Colonic mucosa (tissue), 4 donors: ENCODE data around the gene PDZRN3. TPM values are rescaled to one million over a fixed set of nuclear protein-coding genes. Genes with fewer than 3 reads are reported as not detected.
A peak's percentile ranks its signal among the peaks of the same experiment; 100 is the strongest.

Source experiments
- DNase-seq: peaks from one replicate; pipeline ENCODE4 v3.0.0-alpha.2; 2020
- H3K27ac ChIP-seq: fragments of 200-600 bp; one replicate; pipeline ENCODE4 v1.8.0; 2021
- H3K27me3 ChIP-seq: fragments of 200-600 bp; one replicate; pipeline ENCODE4 v1.8.0; 2021
- H3K36me3 ChIP-seq: fragments of 200-600 bp; one replicate; pipeline ENCODE4 v1.8.0; 2021
- H3K4me1 ChIP-seq: fragments of 200-600 bp; one replicate; pipeline ENCODE4 v1.8.0; 2021; ENCODE audit warnings: mild to moderate bottlenecking
- H3K4me3 ChIP-seq: fragments of 200-600 bp; one replicate; pipeline ENCODE4 v1.8.0; 2021
- H3K9ac ChIP-seq, 2 donors: one replicate each; pipeline ENCODE4 v1.7.0; 2013; ENCODE audit warnings: control low read depth in 2 of 2, low read depth in 2 of 2, low read length in 2 of 2
- H3K9me3 ChIP-seq: fragments of 200-600 bp; one replicate; pipeline ENCODE4 v1.8.0; 2021
- CTCF ChIP-seq: fragments of 200-600 bp; IDR thresholded peaks from one replicate; pipeline ENCODE4 v1.8.0; 2022; ENCODE audit warnings: antibody characterized with exemption, mild to moderate bottlenecking
- intact Hi-C: fragments of 100-400 bp; cut with DNase I; formaldehyde crosslinking; loops from one replicate; pipeline ENCODE4 v1.14.1; 2022
- total RNA-seq, 2 donors: library from RNA; stranded (reverse); fragmentation: NEBNext Ultra II Directional in 1 of 2; extraction: Animal tissue kit (Norgen Biotek cat#: 25700) in 1 of 2; gene quantifications; one replicate each; pipeline ENCODE4 v1.2.1, GENCODE V29; 2021
- donor health status: healthy.
- donor health status: DM: no; HTN: no; CAD: no.
- donor health status: DM: no; HTN: no; CAD: no.

The PDZRN3 gene
- total RNA-seq, 2 donors from 2014 or later = 13.6 to 19.1 TPM

GRCh38 chr3:73381551-73381950, 243.2 kb downstream of the PDZRN3 start:
- DNase-seq = no peak
- Histone ChIP-seq H3K36me3 (no peaks in the 10 kb centered on the region), H3K27ac (no peak overlapping the region), H3K9me3 (no peaks in the 10 kb centered on the region), H3K4me3 (no peak overlapping the region), H3K27me3 (no peaks in the 10 kb centered on the region), H3K4me1 (no peaks in the 10 kb centered on the region), H3K9ac (no peak overlapping the region)
- intact Hi-C loops = no loop called here
- no peak for TF ChIP-seq CTCF

- H3K27me3 ChIP-seq = no peaks in the 10 kb centered on the region
- no peak overlapping the region for H3K27ac ChIP-seq
- no peak overlapping the region for H3K4me3 ChIP-seq
- TF ChIP-seq CTCF = no peak
- no peaks in the 10 kb centered on the region for H3K9me3 ChIP-seq
- no peak overlapping the region for H3K9ac ChIP-seq
- H3K4me1 ChIP-seq = no peaks in the 10 kb centered on the region
- H3K36me3 ChIP-seq = no peaks in the 10 kb centered on the region
- DNase-seq = no peak
- intact Hi-C loops = no loop called here
Observed at GRCh38 chr3:73380735-73381532, 243.8 kb downstream of the PDZRN3 start.

- Histone ChIP-seq H3K27ac (no peak overlapping the region), H3K9me3 (no peaks in the 10 kb centered on the region), H3K4me1 (no peaks in the 10 kb centered on the region), H3K27me3 (no peaks in the 10 kb centered on the region), H3K36me3 (no peaks in the 10 kb centered on the region), H3K9ac (no peak overlapping the region), H3K4me3 (no peak overlapping the region)
- no peak for DNase-seq
- TF ChIP-seq CTCF = no peak
- intact Hi-C loops = no loop called here
Observed at GRCh38 chr3:73379465-73379864, 245.3 kb downstream of the PDZRN3 start.

- H3K36me3 ChIP-seq = no peaks in the 10 kb centered on the region
- TF ChIP-seq CTCF = no peak
- H3K27ac ChIP-seq = no peak overlapping the region
- H3K27me3 ChIP-seq = no peaks in the 10 kb centered on the region
- H3K4me3 ChIP-seq = no peak overlapping the region
- intact Hi-C loops = no loop called here
- H3K9ac ChIP-seq = no peak overlapping the region
- H3K4me1 ChIP-seq = no peaks in the 10 kb centered on the region
- H3K9me3 ChIP-seq = no peaks in the 10 kb centered on the region
- DNase-seq = no peak
Observed at GRCh38 chr3:73378207-73378606, 246.5 kb downstream of the PDZRN3 start.

- intact Hi-C loops = loop anchor here (2.0 kb wide), 1 partner anchor 19 kb away; no protein-coding TSS in a partner anchor
- no peak for TF ChIP-seq CTCF
- Histone ChIP-seq H3K4me1 (no peaks in the 10 kb centered on the region), H3K4me3 (no peak overlapping the region), H3K27me3 (no peaks in the 10 kb centered on the region), H3K9me3 (no peaks in the 10 kb centered on the region), H3K27ac (no peak overlapping the region), H3K9ac (no peak overlapping the region), H3K36me3 (no peaks in the 10 kb centered on the region)
- DNase-seq = peak; percentile 35
Observed at GRCh38 chr3:73365756-73366397, 258.9 kb downstream of the PDZRN3 start.
